Spleen (tissue), 11 donors: ENCODE results near the gene FTO. TPM values are rescaled to one million over a fixed set of nuclear protein-coding genes. Genes with fewer than 3 reads are reported as not detected.

Experiments
- DNase-seq: peaks from one replicate; pipeline ENCODE4 v3.0.0-alpha.2; 2020
- H3K27ac ChIP-seq, 8 donors: fragments of 200-600 bp; sonication (generic) in 7 of 8; 1 replicate in 4 of 8; 2 replicates in 4 of 8; pipeline versions ENCODE4 v1.5.0 to v1.8.0; 2016 to 2021; ENCODE audit warnings: inconsistent platforms in 4 of 8, mild to moderate bottlenecking in 4 of 8, moderate library complexity in 1 of 8
- H3K27me3 ChIP-seq, 7 donors: fragments of 200-600 bp; sonication (generic) in 6 of 7; replicated peaks in 1 of 7; 1 replicate in 4 of 7; 2 replicates in 3 of 7; pipeline versions ENCODE4 v1.5.0 to v1.8.0; 2016 to 2021; ENCODE audit warnings: inconsistent platforms in 3 of 7, mild to moderate bottlenecking in 1 of 7
- H3K36me3 ChIP-seq, 6 donors: fragments of 200-600 bp; sonication (generic) in 5 of 6; 1 replicate in 4 of 6; 2 replicates in 2 of 6; pipeline versions ENCODE4 v1.5.0 to v1.8.0; 2016 to 2021; ENCODE audit warnings: inconsistent platforms in 2 of 6
- H3K4me1 ChIP-seq, 6 donors: fragments of 200-600 bp; sonication (generic) in 5 of 6; 1 replicate in 3 of 6; 2 replicates in 3 of 6; pipeline versions ENCODE4 v1.5.0 to v1.8.0; 2016 to 2021; ENCODE audit warnings: inconsistent platforms in 3 of 6
- H3K4me3 ChIP-seq, 8 donors: fragments of 200-600 bp; sonication (generic) in 7 of 8; 1 replicate in 4 of 8; 2 replicates in 4 of 8; pipeline versions ENCODE4 v1.5.0 to v1.8.0; 2016 to 2021; ENCODE audit warnings: inconsistent platforms in 4 of 8, mild to moderate bottlenecking in 4 of 8, moderate library complexity in 2 of 8
- H3K9me3 ChIP-seq, 8 donors: fragments of 200-600 bp; sonication (generic) in 7 of 8; 1 replicate in 4 of 8; 2 replicates in 4 of 8; pipeline versions ENCODE4 v1.5.0 to v1.8.0; 2016 to 2021; ENCODE audit warnings: inconsistent platforms in 4 of 8
- POLR2A ChIP-seq, 3 donors: fragments of 450-650 bp; IDR thresholded peaks; one replicate each; pipeline ENCODE4 v1.5.1; 2017; ENCODE audit warnings: antibody characterized with exemption in 3 of 3, mild to moderate bottlenecking in 1 of 3
- POLR2AphosphoS5 ChIP-seq, 3 donors: sonication (generic); formaldehyde crosslinking; IDR thresholded peaks; one replicate each; pipeline ENCODE4 v1.5.1; 2017; ENCODE audit warnings: antibody characterized with exemption in 3 of 3
- WGBS, 5 donors: extraction: QIAGEN DNeasy Blood & Tissue Kit in 3 of 5; methylation state at CpG; one replicate each; pipeline versions ENCODE4 v1.1.5 to v1.1.7; 2013 to 2018; 5-methylcytosine and 5-hydroxymethylcytosine counted together
- intact Hi-C: fragments of 100-400 bp; cut with DNase I; formaldehyde crosslinking; loops from one replicate; pipeline ENCODE4 v1.15.0; 2023; ENCODE audit warnings: low total_unique reads
- polyA plus RNA-seq, 3 donors: library from polyadenylated mRNA; stranded (reverse); fragments of 200-250 nt; gene quantifications; one replicate each; pipeline ENCODE4 v1.2.1, GENCODE V29; 2013
- total RNA-seq, 7 donors: library from RNA; depleted of rRNA in 3 of 7; stranded (reverse); fragments of >200 nt in 3 of 7; fragmentation: NEBNext Ultra II Directional in 4 of 7; extraction: Animal tissue kit (Norgen Biotek cat#: 25700) in 4 of 7; gene quantifications; one replicate each; pipeline versions ENCODE4 v1.1.0 to v1.2.1, GENCODE V29; 2016 to 2021
- TF ChIP-seq, protein P1 (sequence below), 11 experiments: fragments of 200-600 bp in 7 of 11; fragments of 450-650 bp in 4 of 11; sonication (generic) in 4 of 11; IDR thresholded peaks in 8 of 11; conservative IDR thresholded peaks in 3 of 11; 1 replicate in 7 of 11; 2 replicates in 4 of 11; pipeline versions ENCODE4 v1.4.0 to v1.8.0; 2016 to 2021; ENCODE audit warnings: antibody characterized with exemption in 11 of 11, inconsistent platforms in 4 of 11, mild to moderate bottlenecking in 1 of 11
- donor health status: healthy with polysubstance abuse.
- donor health status: DM: no; HTN: no; CAD: no; lungs with moderate emphysema.
- donor health status: DM: no; HTN: no; CAD: no.
- donor health status: Bipolar disorder and iron deficiency.
- donor health status: healthy.
- donor health status: DM: no; HTN: no; CAD: no.
- donor health status: DM: yes; HTN: yes; CAD: no.

The FTO gene
- total and polyA plus RNA-seq, 10 donors = 6.8 to 89.8 (median 68.4) TPM

DNA sequence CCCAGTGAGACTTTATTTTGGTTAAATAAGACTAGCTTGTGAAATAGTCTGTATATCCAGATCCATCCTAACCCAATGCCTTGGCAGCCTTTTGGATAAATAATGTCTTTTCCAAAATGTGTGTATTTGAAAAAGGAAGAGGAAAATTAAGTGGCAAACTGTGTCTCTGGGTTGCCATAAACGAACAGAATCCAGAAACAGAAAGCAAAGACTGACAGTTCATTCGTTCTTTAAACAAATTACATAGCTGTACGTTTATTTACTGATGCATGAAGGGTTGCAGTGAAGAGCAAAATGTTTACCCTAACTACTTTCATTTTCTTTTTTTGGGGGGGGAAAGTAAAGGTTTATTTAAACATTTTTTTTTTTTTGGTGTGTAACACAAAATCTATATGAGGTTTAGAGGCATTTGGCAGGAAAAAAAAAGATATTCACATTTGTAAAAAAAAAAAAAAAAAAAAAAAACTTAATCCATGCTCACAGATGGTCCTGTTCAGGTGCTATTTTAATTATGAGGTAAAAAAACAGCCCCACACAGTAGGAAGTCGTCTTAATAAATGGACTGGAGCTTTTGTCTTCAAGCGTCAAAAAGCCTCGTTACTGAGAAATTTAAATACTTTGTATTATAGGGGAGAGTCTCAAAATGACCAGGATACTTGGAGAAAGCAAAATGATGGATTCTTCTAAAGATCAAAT is 245.9 kb downstream of the FTO start:
- no peaks in the 10 kb centered on the region for H3K9me3 ChIP-seq
- peaks cover 5 to 37% (median 18%) of the 10 kb centered on the region in 6 donors for H3K4me1 ChIP-seq
- H3K27me3 ChIP-seq = no peaks in the 10 kb centered on the region
- intact Hi-C loops = no loop called here
- H3K4me3 ChIP-seq = no peak overlapping the region
- H3K27ac ChIP-seq = no peak overlapping the region
- H3K36me3 ChIP-seq = no peaks in the 10 kb centered on the region
- TF ChIP-seq POLR2AphosphoS5 (IDR thresholded peaks at IDR 0.05) = no peak
- TF ChIP-seq, protein P1, sequence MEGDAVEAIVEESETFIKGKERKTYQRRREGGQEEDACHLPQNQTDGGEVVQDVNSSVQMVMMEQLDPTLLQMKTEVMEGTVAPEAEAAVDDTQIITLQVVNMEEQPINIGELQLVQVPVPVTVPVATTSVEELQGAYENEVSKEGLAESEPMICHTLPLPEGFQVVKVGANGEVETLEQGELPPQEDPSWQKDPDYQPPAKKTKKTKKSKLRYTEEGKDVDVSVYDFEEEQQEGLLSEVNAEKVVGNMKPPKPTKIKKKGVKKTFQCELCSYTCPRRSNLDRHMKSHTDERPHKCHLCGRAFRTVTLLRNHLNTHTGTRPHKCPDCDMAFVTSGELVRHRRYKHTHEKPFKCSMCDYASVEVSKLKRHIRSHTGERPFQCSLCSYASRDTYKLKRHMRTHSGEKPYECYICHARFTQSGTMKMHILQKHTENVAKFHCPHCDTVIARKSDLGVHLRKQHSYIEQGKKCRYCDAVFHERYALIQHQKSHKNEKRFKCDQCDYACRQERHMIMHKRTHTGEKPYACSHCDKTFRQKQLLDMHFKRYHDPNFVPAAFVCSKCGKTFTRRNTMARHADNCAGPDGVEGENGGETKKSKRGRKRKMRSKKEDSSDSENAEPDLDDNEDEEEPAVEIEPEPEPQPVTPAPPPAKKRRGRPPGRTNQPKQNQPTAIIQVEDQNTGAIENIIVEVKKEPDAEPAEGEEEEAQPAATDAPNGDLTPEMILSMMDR (IDR thresholded peaks at IDR 0.05 in 8 of 11, conservative IDR thresholded peaks at IDR 0.05 in 3 of 11) = no peak
- TF ChIP-seq POLR2A (IDR thresholded peaks at IDR 0.05) = no peak
- 60 to 72% (median 69%) methylated on average over 6 of the region's 6 CpGs for WGBS, 5 donors
- no peak for DNase-seq

DNA sequence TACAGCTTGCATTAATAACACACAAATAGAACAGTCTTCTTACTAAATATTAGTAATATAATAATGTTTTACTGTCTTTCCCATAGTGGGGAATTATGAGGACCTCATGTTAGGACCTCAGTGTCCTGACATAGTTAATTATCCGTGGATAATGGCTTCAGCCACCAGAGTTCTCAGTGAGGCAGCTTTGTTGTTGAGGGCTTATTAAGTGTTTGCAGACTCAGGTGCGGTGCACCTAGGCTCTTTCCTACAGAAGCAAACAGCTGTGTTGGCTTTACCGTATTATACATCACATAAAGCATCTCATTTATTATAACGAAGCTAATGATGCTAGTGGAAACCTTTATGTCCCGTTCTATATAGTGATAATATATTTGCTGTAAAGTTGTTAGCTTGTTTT is 246.7 kb downstream of the FTO start:
- H3K27ac ChIP-seq = no peak overlapping the region
- peaks cover 5 to 35% (median 18%) of the 10 kb centered on the region in 6 donors for H3K4me1 ChIP-seq
- no peaks in the 10 kb centered on the region for H3K36me3 ChIP-seq
- 92 to 96% (median 95%) methylated on average over 5 of the region's 5 CpGs for WGBS, 5 donors
- DNase-seq = no peak
- intact Hi-C loops = no loop called here
- H3K4me3 ChIP-seq = no peak overlapping the region
- TF ChIP-seq POLR2AphosphoS5 (IDR thresholded peaks at IDR 0.05) (no peak), POLR2A (IDR thresholded peaks at IDR 0.05) (no peak)
- TF ChIP-seq, protein P1 (IDR thresholded peaks at IDR 0.05 in 8 of 11, conservative IDR thresholded peaks at IDR 0.05 in 3 of 11) = no peak
- no peaks in the 10 kb centered on the region for H3K9me3 ChIP-seq
- no peaks in the 10 kb centered on the region for H3K27me3 ChIP-seq

DNA sequence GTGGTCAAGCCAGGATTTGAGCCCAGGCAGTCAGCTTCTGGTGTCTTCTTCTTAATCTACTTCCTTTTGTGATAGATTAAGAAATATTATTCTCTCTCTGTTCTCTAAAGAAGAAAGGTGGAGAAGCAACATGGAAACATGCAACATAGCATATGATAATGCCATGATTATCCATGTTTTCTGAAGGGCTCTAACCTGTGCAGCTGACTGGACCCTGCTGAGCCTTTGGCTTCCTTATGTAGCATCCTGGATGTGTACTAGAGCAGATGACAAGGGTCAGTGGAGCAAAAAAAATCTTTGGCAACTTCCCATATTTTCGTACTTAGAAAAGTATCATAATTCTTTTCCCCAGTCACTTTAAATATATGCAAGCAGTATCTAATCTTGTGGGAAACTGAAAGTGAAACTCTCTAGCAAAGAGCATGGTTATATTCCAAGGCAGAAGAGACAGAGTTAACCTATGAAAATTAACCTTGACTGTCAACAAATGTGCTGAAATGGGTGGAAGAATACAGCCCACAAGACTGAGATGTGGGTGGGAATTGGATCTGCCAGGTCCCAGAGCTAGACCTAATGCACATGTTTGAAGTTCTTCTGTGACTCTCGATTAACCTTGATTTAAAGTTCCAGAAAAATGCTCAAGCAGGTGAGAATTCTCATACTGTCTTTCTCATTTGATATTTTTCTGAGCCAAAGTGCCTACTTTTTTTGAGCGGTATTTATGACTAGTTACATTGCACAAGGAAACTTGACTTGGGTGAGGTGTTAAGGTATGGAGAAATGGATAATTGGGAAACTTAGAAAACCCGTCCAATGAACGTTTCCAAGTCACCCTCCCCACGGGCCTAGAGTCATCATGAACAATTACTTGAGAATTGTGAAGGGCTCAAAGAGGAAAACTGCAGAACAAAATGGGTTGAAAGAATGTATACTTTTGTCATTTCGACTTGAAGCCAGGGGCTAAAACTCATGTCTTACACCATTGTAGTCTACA is 248.6 kb downstream of the FTO start:
- DNase-seq = no peak
- 68 to 80% (median 73%) methylated on average over 7 of the region's 7 CpGs for whole genome bisulfite sequencing, 5 donors
- intact Hi-C loops = no loop called here
- Histone ChIP-seq H3K4me1 (peaks cover 5 to 18% (median 16%) of the 10 kb centered on the region in 6 donors), H3K27ac (peak overlapping the region in 3 of 8 donors; percentile 4 to 42 (median 29)), H3K4me3 (no peak overlapping the region), H3K27me3 (no peaks in the 10 kb centered on the region), H3K36me3 (peaks cover 0 to 6% (median 0%) of the 10 kb centered on the region in 6 donors), H3K9me3 (no peaks in the 10 kb centered on the region)
- TF ChIP-seq POLR2AphosphoS5 (IDR thresholded peaks at IDR 0.05) (no peak), POLR2A (IDR thresholded peaks at IDR 0.05) (no peak)
- TF ChIP-seq, protein P1 (IDR thresholded peaks at IDR 0.05 in 8 of 11, conservative IDR thresholded peaks at IDR 0.05 in 3 of 11) = no peak

DNA sequence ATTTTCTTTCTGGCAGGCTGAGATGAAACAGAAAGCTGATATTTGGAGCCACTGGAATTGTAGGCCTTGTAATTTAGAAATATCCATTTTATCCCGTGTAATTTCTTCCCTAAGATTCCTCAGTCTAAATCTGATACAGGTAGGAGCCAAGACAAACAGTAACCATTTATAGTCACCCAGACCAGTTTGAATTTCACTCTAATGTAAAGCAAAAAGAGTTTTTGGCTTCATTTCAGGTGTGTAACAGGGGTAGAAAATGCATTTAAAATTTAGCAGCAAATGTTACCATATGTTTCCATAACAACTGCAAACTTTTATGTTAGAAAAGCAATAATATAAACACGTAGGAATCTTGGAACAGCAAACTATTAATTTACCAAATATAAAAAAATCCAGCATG is 249.4 kb downstream of the FTO start:
- no peak for DNase-seq
- H3K4me1 ChIP-seq = peaks cover 5 to 18% (median 16%) of the 10 kb centered on the region in 6 donors
- intact Hi-C loops = no loop called here
- no peaks in the 10 kb centered on the region for H3K27me3 ChIP-seq
- 89 to 97% (median 95%) methylated on average over 2 of the region's 2 CpGs for WGBS, 5 donors
- peaks cover 0 to 6% (median 0%) of the 10 kb centered on the region in 6 donors for H3K36me3 ChIP-seq
- TF ChIP-seq POLR2A (IDR thresholded peaks at IDR 0.05) = no peak
- TF ChIP-seq POLR2AphosphoS5 (IDR thresholded peaks at IDR 0.05) = no peak
- TF ChIP-seq, protein P1 (IDR thresholded peaks at IDR 0.05 in 8 of 11, conservative IDR thresholded peaks at IDR 0.05 in 3 of 11) = no peak
- H3K4me3 ChIP-seq = no peak overlapping the region
- H3K9me3 ChIP-seq = no peaks in the 10 kb centered on the region
- no peak overlapping the region for H3K27ac ChIP-seq
